Superior temporal gyrus (tissue), 1 donor: ENCODE measurements around the gene IQCE.

Experiments
- DNase-seq: peaks from one replicate; pipeline ENCODE4 v3.0.0-alpha.2; 2016; ENCODE audit errors: extremely low spot score

Gene IQCE

DNA sequence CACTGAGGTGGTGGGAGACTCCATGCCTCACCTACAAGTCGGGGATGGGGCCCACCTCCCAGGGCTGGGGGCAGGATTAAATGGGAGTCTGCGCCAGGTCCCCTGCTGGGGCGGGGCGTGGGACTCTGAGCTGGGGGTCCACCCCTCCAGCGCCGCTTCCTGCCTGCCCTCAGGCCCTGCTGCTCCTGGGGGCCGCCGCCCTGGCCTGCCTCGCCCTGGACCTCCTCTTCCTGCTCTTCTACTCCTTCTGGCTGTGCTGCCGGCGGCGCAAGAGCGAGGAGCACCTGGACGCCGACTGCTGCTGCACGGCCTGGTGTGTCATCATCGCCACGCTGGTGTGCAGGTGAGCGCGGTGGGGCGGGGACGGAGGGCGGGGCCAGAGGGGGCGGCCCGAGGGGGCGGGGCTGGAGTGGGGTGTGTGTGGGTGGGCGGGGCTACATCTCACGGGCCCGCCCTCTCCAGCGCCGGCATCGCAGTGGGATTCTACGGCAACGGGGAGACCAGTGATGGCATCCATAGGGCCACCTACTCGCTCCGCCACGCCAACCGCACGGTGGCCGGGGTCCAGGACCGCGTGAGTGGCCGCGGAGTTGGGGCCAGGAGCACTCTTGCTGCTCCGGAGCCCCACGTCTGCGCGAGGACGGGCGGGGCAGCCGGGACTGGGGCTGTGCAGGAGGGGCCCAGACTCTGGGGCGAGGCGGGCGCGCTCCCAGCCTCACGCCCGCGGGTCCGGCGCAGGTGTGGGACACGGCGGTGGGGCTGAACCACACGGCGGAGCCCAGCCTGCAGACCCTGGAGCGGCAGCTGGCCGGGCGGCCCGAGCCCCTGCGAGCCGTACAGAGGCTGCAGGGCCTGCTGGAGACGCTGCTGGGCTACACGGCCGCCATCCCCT is 88.1 kb downstream of the IQCE start:
- DNase-seq, result no peak

- DNase-seq, result no peak
Observed at GRCh38 chr7:2647594-2648172, 88.9 kb downstream of the IQCE start.

DNA sequence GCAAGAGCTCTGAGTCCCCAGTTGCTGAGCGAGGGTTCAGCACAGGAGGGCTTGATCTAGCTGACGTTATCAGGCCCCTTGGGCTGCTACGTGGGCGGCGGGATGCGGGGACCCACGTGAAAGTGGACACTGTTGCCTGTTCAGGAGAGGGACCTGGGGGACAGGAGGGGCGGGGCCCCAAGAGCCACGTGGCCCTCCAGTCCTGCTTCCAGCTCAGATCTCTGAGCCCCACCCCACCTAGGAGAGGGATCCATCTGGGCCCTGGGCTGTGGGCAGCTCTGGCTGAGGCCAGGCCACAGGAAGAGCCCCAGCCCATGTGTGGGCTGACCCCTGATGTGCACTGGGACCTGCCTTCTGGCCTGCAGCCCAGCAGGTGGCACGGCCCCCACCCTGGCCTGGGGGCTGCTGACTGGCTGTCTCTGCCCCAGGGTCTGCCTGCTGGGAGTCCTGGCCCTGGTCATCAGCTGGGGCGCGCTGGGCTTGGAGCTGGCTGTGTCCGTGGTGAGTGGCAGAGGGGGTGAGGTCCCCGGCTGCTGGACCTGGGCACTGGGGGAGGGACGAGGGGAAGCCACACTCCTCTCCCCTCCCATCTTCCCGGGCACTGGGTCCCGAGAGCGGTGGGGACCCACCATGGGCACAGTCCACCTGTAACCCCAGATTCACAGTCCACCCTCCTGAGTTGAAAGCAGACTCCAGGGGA is 90.5 kb downstream of the IQCE start:
- DNase-seq, result no peak

DNA sequence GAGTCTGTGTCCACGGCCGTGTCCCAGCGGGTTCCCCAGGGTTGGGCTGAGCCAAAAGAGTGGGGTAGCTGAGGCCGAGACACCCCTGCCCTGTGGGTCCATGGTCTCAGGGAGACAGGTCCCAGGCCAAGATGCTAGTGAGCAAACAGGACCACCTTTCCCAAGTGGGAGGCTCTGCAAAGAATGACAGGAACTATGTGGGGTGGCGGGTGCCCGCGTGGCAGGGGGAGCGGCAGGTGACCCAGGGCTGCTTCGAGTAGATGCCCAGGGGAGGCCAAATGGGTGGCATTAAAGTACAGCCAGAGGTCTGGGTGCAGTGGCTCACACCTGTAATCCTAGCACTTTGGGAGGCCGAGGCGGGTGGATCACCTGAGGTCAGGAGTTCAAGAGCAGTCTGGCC is 91.2 kb downstream of the IQCE start:
- no peak for DNase-seq

DNA sequence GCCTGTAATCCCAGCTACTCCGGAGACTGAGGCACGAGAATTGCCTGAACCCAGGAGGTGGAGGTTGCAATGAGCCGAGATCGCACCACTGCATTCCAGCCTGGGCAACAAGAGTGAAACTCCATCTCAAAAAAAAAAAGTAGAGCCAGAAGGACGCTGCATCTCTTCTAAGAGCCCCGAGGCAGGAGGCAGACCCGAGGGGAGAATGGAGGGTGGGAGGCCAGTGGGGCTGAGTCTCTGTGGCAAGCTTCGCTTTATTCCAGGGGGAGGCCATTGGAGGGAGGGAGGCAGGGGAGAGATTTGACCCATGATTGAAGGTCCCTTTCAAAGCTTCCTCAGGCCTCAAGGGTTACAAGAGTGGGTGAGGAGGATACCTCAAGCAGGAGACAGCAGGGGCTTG is 91.7 kb downstream of the IQCE start:
- no peak for DNase-seq

DNA sequence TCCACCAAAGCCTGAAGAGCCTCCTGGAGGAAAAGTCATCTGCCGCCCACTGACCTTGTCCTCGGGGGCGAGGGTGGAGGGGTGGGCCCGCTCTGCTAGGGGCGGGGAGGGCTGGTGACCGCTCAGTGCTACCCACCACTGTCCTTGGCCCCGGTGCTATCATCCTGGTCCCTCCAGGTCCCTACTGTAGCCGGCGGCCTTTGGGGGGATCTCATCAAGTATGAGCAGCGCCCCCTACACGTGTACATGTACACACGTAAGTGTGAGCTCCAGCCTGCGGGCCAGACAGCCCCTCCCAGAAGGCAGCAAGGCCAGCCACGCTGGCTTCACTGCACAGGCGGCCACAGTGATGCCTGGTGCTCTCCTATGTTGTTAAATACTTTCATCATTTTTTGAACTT is 92.6 kb downstream of the IQCE start:
- DNase-seq, result no peak

- no peak for DNase-seq
Observed at GRCh38 chr7:2651847-2652735, 93.3 kb downstream of the IQCE start.

DNA sequence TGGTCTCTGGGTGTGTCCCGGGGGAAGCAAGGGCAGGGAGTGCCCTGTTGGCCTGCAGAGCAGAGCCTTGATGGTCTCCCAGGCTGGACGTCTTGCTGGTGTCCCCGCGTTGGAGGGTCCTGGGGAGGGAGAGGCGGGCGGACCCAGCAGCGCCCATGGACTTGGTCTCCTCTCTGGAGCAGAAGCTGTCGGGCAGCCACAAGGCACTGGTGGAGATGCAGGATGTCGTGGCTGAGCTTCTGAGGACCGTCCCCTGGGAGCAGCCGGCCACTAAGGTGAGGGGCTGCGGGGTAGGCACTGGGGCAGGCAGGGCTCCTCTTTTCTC is 93.9 kb downstream of the IQCE start:
- DNase-seq, result no peak

DNA sequence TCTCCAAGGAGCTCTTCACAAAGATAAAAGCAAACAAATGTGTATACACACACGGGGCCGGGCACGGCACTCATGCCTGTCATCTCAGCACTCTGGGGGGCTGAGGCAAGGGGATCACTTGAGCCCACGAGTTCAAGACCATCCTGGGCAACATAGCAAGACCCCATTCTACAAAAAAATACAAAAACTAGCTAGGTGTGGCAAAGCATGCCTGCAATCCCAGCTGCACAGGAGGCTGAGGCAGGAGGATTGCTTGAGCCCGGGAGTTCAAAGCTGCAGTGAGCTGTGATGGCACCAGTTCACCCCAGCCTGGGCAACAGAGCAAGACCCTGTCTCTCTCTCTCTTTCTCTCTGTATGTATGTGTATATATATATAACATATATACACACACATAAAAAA is 95.3 kb downstream of the IQCE start:
- no peak for DNase-seq

GRCh38 chr7:2655870-2656614 is 97.3 kb downstream of the IQCE start:
- DNase-seq, result no peak

DNA sequence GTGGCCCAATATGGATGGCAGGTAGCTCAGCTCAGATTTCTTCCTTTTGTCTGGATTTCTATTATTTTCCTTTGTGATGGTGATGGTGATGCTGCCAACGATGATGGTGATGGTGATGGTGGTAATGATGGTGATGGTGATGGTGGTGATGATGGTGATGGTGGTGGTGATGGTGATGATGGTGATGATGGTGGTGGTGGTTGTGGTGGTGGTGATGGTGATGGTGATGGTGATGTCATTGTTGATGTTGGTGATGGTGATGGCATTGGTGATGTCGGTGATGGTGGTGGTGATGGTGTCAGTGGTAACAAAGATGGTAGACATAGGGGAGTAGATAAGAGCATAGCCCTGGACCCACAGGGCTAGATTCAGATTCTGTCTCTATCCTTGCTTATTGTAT is 98.4 kb downstream of the IQCE start:
- no peak for DNase-seq

DNA sequence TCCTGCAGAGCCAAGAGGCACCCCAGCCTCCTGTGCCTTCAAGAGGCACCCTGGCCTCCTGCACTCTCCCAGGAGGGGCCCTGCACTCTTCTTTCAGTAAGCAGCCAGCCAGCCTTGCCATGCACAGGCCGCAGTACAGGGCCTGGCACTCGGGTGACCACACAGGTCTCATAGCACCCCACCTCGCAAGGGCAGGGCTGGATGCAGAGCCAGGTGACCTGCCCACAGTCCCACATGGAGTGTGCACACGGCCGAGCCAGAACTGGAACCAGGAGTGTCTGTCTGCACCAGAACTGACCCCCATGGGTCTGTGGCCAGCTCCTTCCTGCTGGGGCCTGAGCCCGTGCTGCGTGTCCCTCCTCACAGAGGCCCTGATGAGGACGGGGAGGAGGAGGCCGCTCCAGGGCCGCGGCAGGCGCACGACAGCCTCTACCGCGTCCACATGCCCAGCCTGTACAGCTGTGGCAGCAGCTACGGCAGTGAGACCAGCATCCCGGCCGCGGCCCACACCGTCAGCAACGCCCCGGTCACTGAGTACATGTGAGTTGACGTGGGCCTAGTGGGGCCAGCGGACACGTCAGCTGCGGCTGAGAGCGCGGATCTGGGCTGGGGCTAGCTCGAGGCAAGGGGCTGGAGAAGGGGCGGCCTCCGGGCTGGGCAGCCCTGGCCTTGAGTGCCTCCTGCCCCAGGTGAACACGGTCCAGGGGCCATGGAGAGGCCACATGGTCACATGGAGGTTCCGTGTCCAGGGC is 99.3 kb downstream of the IQCE start:
- no peak for DNase-seq

GRCh38 chr7:2658941-2659340 is 100.2 kb downstream of the IQCE start:
- DNase-seq, result no peak

DNA sequence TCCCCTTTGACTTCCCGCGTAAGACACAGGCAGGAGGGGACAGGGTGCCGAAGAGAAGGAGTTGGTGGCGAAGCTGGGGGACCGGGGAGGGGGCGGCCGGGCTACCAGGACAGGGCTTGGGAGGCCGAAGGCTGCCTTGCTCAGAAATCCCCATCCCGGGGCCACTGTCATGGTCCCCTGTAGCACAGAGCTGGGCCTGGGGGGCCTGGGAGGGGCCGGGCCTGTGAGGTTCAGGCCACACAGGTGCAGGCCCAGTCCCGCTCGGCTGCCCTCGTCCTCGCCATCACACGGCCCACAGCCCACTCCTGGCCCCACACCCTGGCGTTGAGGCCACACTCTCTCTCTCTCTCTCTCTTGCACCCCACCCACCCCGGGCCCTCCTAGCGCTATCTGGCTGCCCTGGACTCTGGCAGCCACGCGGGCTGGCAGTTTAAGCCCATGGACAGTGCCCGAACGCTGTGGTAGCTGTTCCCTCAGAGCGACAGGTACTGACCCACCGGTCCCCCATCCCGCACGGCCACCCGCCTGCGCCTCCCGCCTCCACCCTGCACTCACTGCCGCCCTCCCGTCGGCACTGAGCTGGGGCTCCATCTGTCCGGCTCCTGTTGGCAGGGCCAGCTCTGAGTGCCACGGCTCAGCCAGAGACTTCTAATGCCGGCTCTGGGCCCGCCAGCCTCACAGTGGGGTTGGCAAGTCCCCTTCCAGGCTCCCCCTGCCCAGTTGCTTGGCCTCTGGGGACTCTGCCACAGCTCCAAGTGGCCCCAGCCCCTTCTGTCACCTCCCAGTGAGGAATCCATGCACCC is 101.0 kb downstream of the IQCE start:
- DNase-seq, result no peak

DNA sequence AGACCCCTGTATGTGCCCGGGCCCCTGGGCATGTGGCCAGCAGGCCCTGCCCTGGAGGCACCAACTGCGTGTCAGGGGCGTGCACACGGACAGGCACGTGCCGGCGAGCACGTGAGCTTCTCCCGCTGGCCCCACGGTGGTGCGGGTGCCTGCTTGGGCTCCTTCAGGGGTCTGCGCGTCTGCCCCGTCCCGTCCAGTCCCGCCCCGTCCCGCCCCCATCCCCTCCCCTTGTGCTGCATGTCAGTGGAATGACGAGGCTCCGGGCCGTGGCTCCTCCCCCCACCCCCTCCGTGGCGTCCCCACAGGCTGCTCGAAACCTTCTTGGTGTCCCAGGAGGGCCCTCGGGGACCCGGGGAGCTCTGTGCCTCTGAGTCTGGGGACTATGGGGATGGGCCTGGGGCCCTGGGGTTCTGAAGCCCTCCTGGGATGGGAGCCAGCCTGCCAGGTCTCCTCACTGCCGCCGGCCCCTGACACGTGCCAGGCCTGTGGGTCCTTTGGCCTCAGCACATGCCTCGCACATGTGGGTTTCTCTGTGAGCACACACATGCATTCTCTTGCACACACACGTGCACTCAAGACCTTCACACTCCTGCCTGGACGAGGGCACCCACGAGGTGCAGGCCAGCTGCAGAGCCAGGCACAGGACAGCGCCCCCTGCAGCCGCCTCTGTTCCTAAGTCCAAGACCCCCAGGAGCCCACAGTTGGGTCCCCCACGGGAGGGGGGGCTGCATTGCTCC is 101.7 kb downstream of the IQCE start:
- DNase-seq, result no peak

GRCh38 chr7:2661096-2661449 is 102.3 kb downstream of the IQCE start:
- no peak for DNase-seq

- DNase-seq, result no peak
Observed at GRCh38 chr7:2661602-2662272, 103.0 kb downstream of the IQCE start.

- DNase-seq, result no peak
Observed at GRCh38 chr7:2662273-2663120, 103.7 kb downstream of the IQCE start.
